B cell (primary cell): ENCODE results near the gene SLC19A1. TPM values are rescaled to one million over a fixed set of nuclear protein-coding genes. Genes with fewer than 3 reads are reported as not detected.
A peak's percentile ranks its signal among the peaks of the same experiment; 100 is the strongest.

Experiments used
- ATAC-seq: fragments of 200-7000 bp; cut with Tn5 transposase; one replicate; pipeline ENCODE4 v1.10.0; 2021; ENCODE audit warnings: low read depth, mild to moderate bottlenecking, moderate number of reproducible peaks, moderate library complexity
- CTCF ChIA-PET: fragments of 350-600 bp; sonication (Branson Sonifier 250); formaldehyde crosslinking; loops from one replicate; lab custom pipeline; 2021; ENCODE audit warnings: antibody characterized with exemption, inconsistent platforms; lab: Charles Lee
- POLR2A ChIA-PET: fragments of 350-600 bp; sonication (Branson Sonifier 250); formaldehyde crosslinking; loops from one replicate; lab custom pipeline; 2021; ENCODE audit warnings: antibody characterized with exemption; lab: Charles Lee
- DNase-seq: peaks from one replicate; pipeline ENCODE4 v3.0.0; 2013
- H2AFZ ChIP-seq: 2 replicates; pipeline ENCODE4 v1.6.1; 2012; ENCODE audit warnings: mild to moderate bottlenecking, low read depth, low read length; ENCODE audit not compliant: insufficient read depth, poor library complexity, severe bottlenecking
- H3K27ac ChIP-seq, 2 donors: 1 replicate in 1 of 2; 2 replicates in 1 of 2; pipeline ENCODE4 v1.5.1; 2012 to 2013; ENCODE audit warnings: low read length in 2 of 2, mild to moderate bottlenecking in 2 of 2, moderate library complexity in 1 of 2
- H3K27me3 ChIP-seq, 4 experiments: fragments of 200-600 bp in 1 of 4; sonication (generic) in 1 of 4; replicated peaks in 1 of 4; 1 replicate in 2 of 4; 2 replicates in 2 of 4; pipeline versions ENCODE4 v1.6.1 to v1.7.0; 2013 to 2016; ENCODE audit warnings: low read length in 3 of 4, mild to moderate bottlenecking in 2 of 4, mixed read lengths in 1 of 4, moderate library complexity in 1 of 4; ENCODE audit not compliant: insufficient read depth in 4 of 4, control insufficient read depth in 3 of 4; ENCODE audit errors: control extremely low read depth in 1 of 4
- H3K36me3 ChIP-seq, 2 experiments: replicated peaks in 1 of 2; 1 replicate in 1 of 2; 2 replicates in 1 of 2; pipeline versions ENCODE4 v1.6.1 to v1.7.1; 2013; ENCODE audit warnings: low read length in 1 of 2; ENCODE audit not compliant: insufficient read depth in 2 of 2, control insufficient read depth in 1 of 2; ENCODE audit errors: control extremely low read depth in 1 of 2, extremely low read depth in 1 of 2
- H3K4me1 ChIP-seq, 2 donors: fragments of 200-600 bp in 1 of 2; sonication (generic) in 1 of 2; 1 replicate in 1 of 2; 2 replicates in 1 of 2; pipeline versions ENCODE4 v1.5.1 to v1.6.1; 2013 to 2017; ENCODE audit warnings: low read length in 2 of 2; ENCODE audit not compliant: control insufficient read depth in 2 of 2, insufficient read depth in 2 of 2
- H3K4me2 ChIP-seq: replicated peaks from 2 replicates; pipeline ENCODE3; 2012; ENCODE audit warnings: mild to moderate bottlenecking, low read depth, low read length; ENCODE audit not compliant: poor library complexity, severe bottlenecking
- H3K4me3 ChIP-seq, 5 experiments: fragments of 200-600 bp in 1 of 5; sonication (generic) in 1 of 5; 1 replicate in 3 of 5; 2 replicates in 2 of 5; pipeline versions ENCODE4 v1.5.1 to v1.7.0; 2011 to 2016; ENCODE audit warnings: low read length in 4 of 5, mild to moderate bottlenecking in 4 of 5, low read depth in 2 of 5, control low read depth in 1 of 5, moderate library complexity in 1 of 5; ENCODE audit not compliant: insufficient read depth in 1 of 5; ENCODE audit errors: control extremely low read depth in 1 of 5, extremely low read depth in 1 of 5
- H3K79me2 ChIP-seq: fragments of 200-600 bp; sonication (generic); one replicate; pipeline ENCODE4 v1.6.0; 2016; ENCODE audit warnings: low read length; ENCODE audit not compliant: control insufficient read depth, insufficient read depth
- H3K9ac ChIP-seq: fragments of 200-600 bp; sonication (generic); 2 replicates; pipeline ENCODE4 v1.6.1; 2017; ENCODE audit warnings: mild to moderate bottlenecking, low read length, moderate library complexity
- H3K9me3 ChIP-seq, 3 donors: one replicate each; pipeline versions ENCODE4 v1.6.1 to v1.7.1; 2013; ENCODE audit warnings: low read length in 2 of 3; ENCODE audit not compliant: control insufficient read depth in 2 of 3, insufficient read depth in 1 of 3; ENCODE audit errors: control extremely low read depth in 1 of 3
- H4K20me1 ChIP-seq: 2 replicates; pipeline ENCODE4 v1.6.0; 2012; ENCODE audit warnings: mild to moderate bottlenecking, low read length; ENCODE audit not compliant: insufficient read depth, control insufficient read depth, poor library complexity, severe bottlenecking
- H3K27ac Mint-ChIP-seq: one replicate; pipeline ENCODE4 v1.8.0; 2021; ENCODE audit warnings: mixed read lengths
- H3K27me3 Mint-ChIP-seq: one replicate; pipeline ENCODE4 v1.8.0; 2021; ENCODE audit warnings: mixed read lengths
- H3K4me1 Mint-ChIP-seq: one replicate; pipeline ENCODE4 v1.8.0; 2021; ENCODE audit warnings: mixed read lengths
- H3K4me3 Mint-ChIP-seq: one replicate; pipeline ENCODE4 v1.8.0; 2021; ENCODE audit warnings: mixed read lengths
- H3K9me3 Mint-ChIP-seq: one replicate; pipeline ENCODE4 v1.8.0; 2022; ENCODE audit warnings: mixed read lengths; ENCODE audit not compliant: insufficient read depth
- CTCF ChIP-seq: fragments of 200-600 bp; IDR thresholded peaks from one replicate; pipeline ENCODE4 v1.8.0; 2022; ENCODE audit warnings: antibody characterized with exemption, mild to moderate bottlenecking
- EZH2 ChIP-seq: IDR thresholded peaks from 2 replicates; pipeline ENCODE4 v1.6.1; 2012; ENCODE audit warnings: borderline replicate concordance, low read depth, mild to moderate bottlenecking, moderate library complexity, low read length; ENCODE audit not compliant: insufficient read depth, poor library complexity, severe bottlenecking
- WGBS: methylation state at CpG from one replicate; pipeline ENCODE4 v1.1.5; 2013; ENCODE audit warnings: missing lambda C conversion rate; ENCODE audit not compliant: insufficient coverage; 5-methylcytosine and 5-hydroxymethylcytosine counted together
- intact Hi-C: fragments of 100-400 bp; cut with micrococcal nuclease; formaldehyde crosslinking; loops from one replicate; pipeline ENCODE4 v1.10.0; 2022
- polyA plus RNA-seq: library from polyadenylated mRNA; depleted of rRNA; stranded (reverse); fragments of >200 nt; gene quantifications from 2 replicates; pipeline ENCODE4 v1.2.3, GENCODE V29; 2012
- total RNA-seq, 2 donors: library from RNA; stranded (reverse); fragments of 120-200 nt in 1 of 2; gene quantifications; 1 replicate in 1 of 2; 2 replicates in 1 of 2; pipeline versions ENCODE4 v1.2.3 to v1.2.4, GENCODE V29; 2013 to 2022

SLC19A1 gene
- total and polyA plus RNA-seq, 2 donors (not counting 1 experiment from before 2014, with no cell fraction given) = 8.7 to 10.1 TPM

GRCh38 chr21:45588086-45588825 lies 46.0 kb upstream of the SLC19A1 start:
- H3K4me1 Mint-ChIP-seq = peaks cover 3% of the 10 kb centered on the region
- no peak overlapping the region for H3K27ac Mint-ChIP-seq
- CTCF ChIA-PET = no interaction called here
- Histone ChIP-seq H3K9ac (no peak overlapping the region), H4K20me1 (no peaks in the 10 kb centered on the region), H3K79me2 (no peaks in the 10 kb centered on the region), H3K4me3 (no peak overlapping the region), H3K4me1 (peaks cover 25 to 30% of the 10 kb centered on the region in 2 donors), H3K36me3 (no peaks in the 10 kb centered on the region), H3K9me3 (peaks cover 0 to 35% (median 16%) of the 10 kb centered on the region in 3 donors), H3K27ac (no peak overlapping the region), H3K27me3 (peaks cover 0 to 38% (median 8%) of the 10 kb centered on the region in 4 experiments), H2AFZ (no peak overlapping the region), H3K4me2 (no peak overlapping the region)
- DNase-seq = no peak
- ATAC-seq = no peak
- POLR2A ChIA-PET = no interaction called here
- H3K4me3 Mint-ChIP-seq = peak overlapping the region; percentile 29
- WGBS = 93% methylated on average over 9 of the region's 10 CpGs
- intact Hi-C loops = no loop called here
- TF ChIP-seq EZH2 (no peak), CTCF (no peak)
- peaks cover 16% of the 10 kb centered on the region for H3K9me3 Mint-ChIP-seq
- H3K27me3 Mint-ChIP-seq = peaks cover 35% of the 10 kb centered on the region

DNA sequence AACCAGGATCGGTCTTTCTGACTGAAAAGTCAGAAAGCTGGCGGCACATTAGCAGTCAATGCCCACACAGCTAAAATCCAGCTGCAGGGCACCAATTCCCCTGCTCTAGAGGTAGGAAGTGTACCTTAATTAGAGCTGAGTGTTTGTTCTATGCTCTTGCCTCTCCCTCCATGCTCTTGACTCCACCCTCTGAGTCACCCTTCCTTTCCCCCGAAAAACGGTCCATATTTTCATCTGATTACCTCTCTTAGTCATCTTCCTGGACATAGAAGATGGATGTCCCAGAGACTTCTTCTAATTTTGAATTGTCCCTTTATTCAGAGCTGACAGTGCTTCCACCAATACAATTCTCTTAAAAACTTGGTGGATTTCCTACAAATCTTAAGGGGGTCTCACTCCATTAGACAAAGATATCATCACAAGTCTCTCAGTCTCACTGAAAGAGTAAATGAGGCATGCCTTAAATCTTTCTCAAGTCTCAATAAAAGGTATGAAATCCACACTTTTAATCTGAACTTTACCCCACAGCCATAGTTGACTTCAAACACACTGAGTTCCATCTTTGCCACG lies 44.1 kb upstream of the SLC19A1 start:
- H3K9me3 Mint-ChIP-seq = peaks cover 21% of the 10 kb centered on the region
- peaks cover 35% of the 10 kb centered on the region for H3K27me3 Mint-ChIP-seq
- Histone ChIP-seq H3K9ac (no peak overlapping the region), H3K9me3 (peaks cover 0 to 36% (median 17%) of the 10 kb centered on the region in 3 donors), H3K4me3 (no peak overlapping the region), H3K36me3 (no peaks in the 10 kb centered on the region), H4K20me1 (no peaks in the 10 kb centered on the region), H3K27ac (no peak overlapping the region), H3K4me1 (peaks cover 12 to 14% of the 10 kb centered on the region in 2 donors), H2AFZ (no peak overlapping the region), H3K79me2 (no peaks in the 10 kb centered on the region), H3K4me2 (no peak overlapping the region), H3K27me3 (peaks cover 0 to 38% (median 7%) of the 10 kb centered on the region in 4 experiments)
- H3K4me1 Mint-ChIP-seq = no peaks in the 10 kb centered on the region
- ChIA-PET POLR2A (no interaction called here), CTCF (no interaction called here)
- no peak overlapping the region for H3K27ac Mint-ChIP-seq
- TF ChIP-seq CTCF (no peak), EZH2 (no peak)
- DNase-seq (no peak), ATAC-seq (no peak)
- H3K4me3 Mint-ChIP-seq = no peak overlapping the region
- no CpG with 5 or more reads among the region's 5 CpGs for WGBS
- intact Hi-C loops = no loop called here
